ENCODE results near the gene LRRC43.
A peak's percentile ranks its signal among the peaks of the same experiment; 100 is the strongest.

LRRC43 gene

GRCh38 chr12:122225683-122226365 is 42.9 kb downstream of the LRRC43 start, which contains the start of gene DIABLO:
Gene DIABLO, minus strand, starts transcription at chr12:122226052. Its CDS starts 38 bp downstream, at chr12:122226014.
- peak; percentile 100 for DNase-seq (ENCODE audit: low spot score)

- DNase-seq (ENCODE audit: low spot score): no peak
These were observed 43.6 kb downstream of the LRRC43 start for GRCh38 chr12:122226366-122227125.

- no peak for DNase-seq (ENCODE audit: low spot score)
These were observed 44.4 kb downstream of the LRRC43 start for GRCh38 chr12:122227341-122227740.

GRCh38 chr12:122228092-122228491 is 45.2 kb downstream of the LRRC43 start:
- no peak for DNase-seq (ENCODE audit: low spot score)

- no peak for DNase-seq (ENCODE audit: low spot score)
These were observed 47.9 kb downstream of the LRRC43 start for GRCh38 chr12:122230798-122231197.

- no peak for DNase-seq (ENCODE audit: low spot score)
These were observed 49.8 kb downstream of the LRRC43 start for GRCh38 chr12:122232691-122233090.

GRCh38 chr12:122235741-122236140 is 52.8 kb downstream of the LRRC43 start:
- DNase-seq (ENCODE audit: low spot score): no peak

GRCh38 chr12:122238861-122239260 is 55.9 kb downstream of the LRRC43 start:
- DNase-seq (ENCODE audit: low spot score): no peak

GRCh38 chr12:122243965-122244364 is 61.0 kb downstream of the LRRC43 start:
- no peak for DNase-seq (ENCODE audit: low spot score)

- DNase-seq (ENCODE audit: low spot score): no peak
These were observed 61.8 kb downstream of the LRRC43 start for GRCh38 chr12:122244565-122245371.

GRCh38 chr12:122245553-122245952 is 62.6 kb downstream of the LRRC43 start:
- DNase-seq (ENCODE audit: low spot score): no peak

- DNase-seq (ENCODE audit: low spot score): no peak
These were observed 67.1 kb downstream of the LRRC43 start for GRCh38 chr12:122250047-122250446.

- no peak for DNase-seq (ENCODE audit: low spot score)
These were observed 67.6 kb downstream of the LRRC43 start for GRCh38 chr12:122250536-122250935.
